ENCODE data around the gene SUCLA2. TPM values are rescaled to one million over a fixed set of nuclear protein-coding genes. Genes with fewer than 3 reads are reported as not detected.
"Not testable (repeated sequence)": the region's sequence is repeated elsewhere in the genome, so short reads cannot be mapped to it uniquely, and the experiment has no call there.

Gene SUCLA2
- total and polyA plus RNA-seq, 12 donors, result 20.4 to 104 (median 55.3) TPM

DNA sequence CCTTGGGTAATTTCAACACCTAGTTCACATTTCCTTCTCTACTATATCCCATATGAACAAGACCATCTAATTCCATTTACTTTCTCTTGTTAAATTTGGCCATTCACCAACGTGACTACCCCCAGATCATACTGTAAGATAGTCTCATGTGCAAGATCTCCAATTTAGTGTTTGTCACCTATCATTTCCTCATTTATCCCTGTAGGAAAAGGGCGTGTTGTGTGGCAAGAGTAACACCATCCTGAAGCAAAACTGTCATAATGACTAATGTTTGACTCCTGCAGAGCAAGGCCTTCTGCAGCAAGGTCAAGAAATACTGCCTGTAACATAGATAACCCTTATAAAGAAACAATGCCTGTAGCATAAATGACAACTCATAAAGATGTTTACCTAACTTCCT lies 51.3 kb downstream of the SUCLA2 start:
- no peak for DNase-seq
- no peak overlapping the region for H3K27ac ChIP-seq
- H3K9me3 ChIP-seq (replicated peaks in 1 of 3), result no peaks in the 10 kb centered on the region
- TF ChIP-seq, protein P1, sequence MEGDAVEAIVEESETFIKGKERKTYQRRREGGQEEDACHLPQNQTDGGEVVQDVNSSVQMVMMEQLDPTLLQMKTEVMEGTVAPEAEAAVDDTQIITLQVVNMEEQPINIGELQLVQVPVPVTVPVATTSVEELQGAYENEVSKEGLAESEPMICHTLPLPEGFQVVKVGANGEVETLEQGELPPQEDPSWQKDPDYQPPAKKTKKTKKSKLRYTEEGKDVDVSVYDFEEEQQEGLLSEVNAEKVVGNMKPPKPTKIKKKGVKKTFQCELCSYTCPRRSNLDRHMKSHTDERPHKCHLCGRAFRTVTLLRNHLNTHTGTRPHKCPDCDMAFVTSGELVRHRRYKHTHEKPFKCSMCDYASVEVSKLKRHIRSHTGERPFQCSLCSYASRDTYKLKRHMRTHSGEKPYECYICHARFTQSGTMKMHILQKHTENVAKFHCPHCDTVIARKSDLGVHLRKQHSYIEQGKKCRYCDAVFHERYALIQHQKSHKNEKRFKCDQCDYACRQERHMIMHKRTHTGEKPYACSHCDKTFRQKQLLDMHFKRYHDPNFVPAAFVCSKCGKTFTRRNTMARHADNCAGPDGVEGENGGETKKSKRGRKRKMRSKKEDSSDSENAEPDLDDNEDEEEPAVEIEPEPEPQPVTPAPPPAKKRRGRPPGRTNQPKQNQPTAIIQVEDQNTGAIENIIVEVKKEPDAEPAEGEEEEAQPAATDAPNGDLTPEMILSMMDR (IDR thresholded peaks at IDR 0.05), result no peak
- H3K4me3 ChIP-seq, result no peak overlapping the region
- no peaks in the 10 kb centered on the region for H3K27me3 ChIP-seq
- intact Hi-C loops (cut with DNase I), result no loop called here
- 81 to 94% (median 85%) methylated on average over 2 of the region's 2 CpGs for WGBS, 4 donors
- no peaks in the 10 kb centered on the region for H3K4me1 ChIP-seq (replicated peaks in 1 of 2)
- peaks cover 0 to 20% of the 10 kb centered on the region in 2 donors for H3K36me3 ChIP-seq (replicated peaks in 1 of 2)

DNA sequence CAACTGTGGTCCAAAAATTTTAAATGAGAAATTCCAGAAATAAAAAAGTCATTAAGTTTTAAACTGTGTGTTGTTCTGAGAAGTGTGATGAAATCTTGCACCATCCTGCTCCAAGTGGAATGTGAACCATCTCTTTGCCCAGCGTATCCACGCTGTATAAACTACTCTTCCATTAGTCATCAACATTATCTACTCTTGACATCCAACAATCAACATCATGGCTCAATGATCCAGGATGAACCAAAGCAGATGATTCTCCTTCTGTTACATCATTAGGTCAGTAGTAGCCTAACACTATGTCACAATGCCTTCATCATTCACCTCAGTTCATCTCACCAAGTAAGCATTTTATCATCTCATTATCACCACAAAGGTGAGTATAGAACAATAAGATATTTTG lies 55.3 kb downstream of the SUCLA2 start:
- H3K4me1 ChIP-seq (replicated peaks in 1 of 2), result no peaks in the 10 kb centered on the region
- no peak for DNase-seq
- 91 to 98% (median 92%) methylated on average over 2 of the region's 2 CpGs for WGBS, 4 donors
- H3K9me3 ChIP-seq (replicated peaks in 1 of 3), result no peaks in the 10 kb centered on the region
- intact Hi-C loops (cut with DNase I), result no loop called here
- H3K27ac ChIP-seq, result no peak overlapping the region
- peaks cover 0 to 27% of the 10 kb centered on the region in 2 donors for H3K36me3 ChIP-seq (replicated peaks in 1 of 2)
- no peaks in the 10 kb centered on the region for H3K27me3 ChIP-seq
- no peak overlapping the region for H3K4me3 ChIP-seq
- TF ChIP-seq, protein P1 (IDR thresholded peaks at IDR 0.05), result no peak
- TF ChIP-seq POLR2A (IDR thresholded peaks at IDR 0.05), result no peak

DNA sequence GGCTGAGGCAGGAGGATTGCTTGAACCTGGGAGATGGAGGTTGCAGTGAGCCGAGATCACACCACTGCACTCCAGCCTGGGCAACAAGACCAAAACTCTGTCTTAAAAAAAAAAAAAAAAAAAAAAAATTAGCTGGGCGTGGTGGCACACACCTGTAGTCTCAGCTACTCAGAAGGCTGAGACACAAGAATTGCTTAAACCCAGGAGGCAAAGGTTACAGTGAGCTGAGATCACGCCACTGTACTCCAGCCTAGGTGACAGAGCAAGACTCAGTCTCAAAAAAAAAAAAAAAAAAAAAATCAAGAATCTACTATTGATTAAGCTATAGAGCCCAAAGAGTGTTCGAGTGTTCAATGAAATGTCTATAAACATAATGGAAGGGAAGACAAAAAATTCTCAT lies 55.9 kb downstream of the SUCLA2 start:
- H3K4me1 ChIP-seq (replicated peaks in 1 of 2); H3K27me3 ChIP-seq; H3K4me3 ChIP-seq; H3K9me3 ChIP-seq (replicated peaks in 1 of 3); H3K27ac ChIP-seq; DNase-seq; intact Hi-C loops (cut with DNase I): not testable (repeated sequence)
- 96 to 99% (median 98%) methylated on average over 4 of the region's 4 CpGs for WGBS, 4 donors
- H3K36me3 ChIP-seq (replicated peaks in 1 of 2), result peaks cover 0 to 27% of the 10 kb centered on the region in 2 donors

DNA sequence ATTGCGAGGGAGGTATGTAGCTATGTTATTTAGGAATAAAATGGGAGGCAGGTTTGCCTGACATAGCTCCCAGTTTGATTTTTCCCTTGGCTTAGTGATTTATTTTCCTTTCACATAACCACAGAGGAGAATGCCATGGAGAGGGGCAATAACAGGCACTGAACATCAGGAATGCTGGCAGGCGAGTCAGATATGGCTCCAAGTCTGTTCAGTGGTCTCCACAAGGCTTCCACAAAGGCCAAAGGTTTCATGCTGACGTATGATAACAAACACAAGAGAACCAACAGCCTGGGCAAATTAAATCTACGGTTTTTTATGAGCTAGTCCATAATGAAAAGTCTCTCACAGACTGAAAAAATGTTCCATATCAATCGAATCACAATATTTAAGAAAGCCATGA lies 66.7 kb downstream of the SUCLA2 start:
- intact Hi-C loops (cut with DNase I), result no loop called here
- TF ChIP-seq POLR2A (IDR thresholded peaks at IDR 0.05), result no peak
- TF ChIP-seq, protein P1 (IDR thresholded peaks at IDR 0.05), result no peak
- WGBS, 4 donors, result 88 to 94% (median 88%) methylated on average over 5 of the region's 5 CpGs

More for the DNA sequence above, 66.7 kb downstream of the SUCLA2 start:
- H3K9me3 ChIP-seq (replicated peaks in 1 of 3), result no peaks in the 10 kb centered on the region
- no peaks in the 10 kb centered on the region for H3K4me1 ChIP-seq (replicated peaks in 1 of 2)
- no peak overlapping the region for H3K27ac ChIP-seq
- no peak overlapping the region for H3K4me3 ChIP-seq
- DNase-seq, result no peak
- no peaks in the 10 kb centered on the region for H3K36me3 ChIP-seq (replicated peaks in 1 of 2)
- H3K27me3 ChIP-seq, result no peaks in the 10 kb centered on the region

Measured in adrenal gland (tissue), 12 donors.